ENCODE measurements around the gene ZNF536.

ZNF536 gene

DNA sequence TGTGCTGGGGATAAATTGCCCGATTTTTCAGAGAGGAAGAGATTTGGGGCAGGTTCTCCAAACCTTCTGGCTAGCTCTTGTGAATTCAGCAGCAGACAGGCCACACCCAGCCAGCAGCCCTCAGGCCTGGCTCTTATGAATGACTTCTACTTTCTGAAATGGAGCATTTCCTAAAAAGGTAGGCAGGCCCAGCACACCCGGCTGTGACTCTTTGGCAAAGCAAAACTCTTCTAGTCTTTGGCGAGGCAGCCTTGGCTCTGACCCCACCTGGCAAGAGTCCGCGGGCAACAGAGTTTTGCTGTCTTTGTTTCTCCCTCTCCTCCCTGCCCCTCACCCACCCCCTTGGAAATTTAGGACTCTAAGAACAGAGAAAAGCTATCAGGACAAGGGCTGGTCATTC lies 221.2 kb downstream of the ZNF536 start:
- CTCF ChIA-PET, result interaction anchor here (0.8 kb wide), 1 partner anchor 9 kb away, joined by 3 read pairs; no protein-coding TSS in a partner anchor

DNA sequence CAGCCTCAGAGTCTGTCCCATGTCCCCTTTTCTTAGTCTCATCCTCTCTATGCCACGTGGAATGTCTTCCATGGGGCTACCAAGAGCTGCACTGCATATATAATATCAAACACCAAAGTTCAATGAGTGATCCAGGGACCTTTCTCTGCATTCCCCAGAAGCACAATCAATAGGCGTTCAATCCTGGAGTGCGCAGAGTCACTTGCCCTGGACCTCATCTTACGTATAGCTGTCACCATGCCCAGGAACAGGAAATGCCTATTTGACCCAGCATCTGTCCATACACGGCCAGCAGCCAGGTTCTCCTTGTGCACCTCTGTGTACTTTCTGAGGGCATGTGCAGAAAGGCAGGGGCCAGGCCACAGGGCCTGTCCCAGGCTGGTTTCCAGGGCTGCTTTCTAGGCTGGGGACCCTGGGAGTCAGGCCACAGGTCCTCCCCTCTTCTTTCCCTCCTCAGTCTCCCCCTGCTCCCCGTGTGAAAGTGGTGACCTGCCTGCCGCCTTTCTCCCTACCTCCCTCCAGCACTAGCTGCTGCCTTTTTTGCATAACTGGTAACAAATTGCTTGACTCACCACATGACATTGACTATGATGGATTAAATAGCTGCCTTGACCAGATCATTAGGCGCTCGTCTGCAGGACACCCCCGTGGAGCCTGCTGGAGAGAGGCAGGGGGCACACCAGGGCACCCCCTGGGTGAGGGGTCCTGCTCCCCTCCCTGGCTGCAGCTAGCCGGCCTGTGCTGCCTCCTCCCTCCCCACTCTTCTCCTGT lies 222.0 kb downstream of the ZNF536 start:
- no peak for DNase-seq (ENCODE audit: extremely low spot score)
- TF ChIP-seq, protein P1, sequence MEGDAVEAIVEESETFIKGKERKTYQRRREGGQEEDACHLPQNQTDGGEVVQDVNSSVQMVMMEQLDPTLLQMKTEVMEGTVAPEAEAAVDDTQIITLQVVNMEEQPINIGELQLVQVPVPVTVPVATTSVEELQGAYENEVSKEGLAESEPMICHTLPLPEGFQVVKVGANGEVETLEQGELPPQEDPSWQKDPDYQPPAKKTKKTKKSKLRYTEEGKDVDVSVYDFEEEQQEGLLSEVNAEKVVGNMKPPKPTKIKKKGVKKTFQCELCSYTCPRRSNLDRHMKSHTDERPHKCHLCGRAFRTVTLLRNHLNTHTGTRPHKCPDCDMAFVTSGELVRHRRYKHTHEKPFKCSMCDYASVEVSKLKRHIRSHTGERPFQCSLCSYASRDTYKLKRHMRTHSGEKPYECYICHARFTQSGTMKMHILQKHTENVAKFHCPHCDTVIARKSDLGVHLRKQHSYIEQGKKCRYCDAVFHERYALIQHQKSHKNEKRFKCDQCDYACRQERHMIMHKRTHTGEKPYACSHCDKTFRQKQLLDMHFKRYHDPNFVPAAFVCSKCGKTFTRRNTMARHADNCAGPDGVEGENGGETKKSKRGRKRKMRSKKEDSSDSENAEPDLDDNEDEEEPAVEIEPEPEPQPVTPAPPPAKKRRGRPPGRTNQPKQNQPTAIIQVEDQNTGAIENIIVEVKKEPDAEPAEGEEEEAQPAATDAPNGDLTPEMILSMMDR (IDR thresholded peaks at IDR 0.05; ENCODE audit: control extremely low read depth, extremely low read depth, low read depth, missing control alignments), result no peak
- POLR2A ChIA-PET, result no interaction called here
- CTCF ChIA-PET, result no interaction called here

More for the DNA sequence above, 221.2 kb downstream of the ZNF536 start:
- TF ChIP-seq, protein P1 (IDR thresholded peaks at IDR 0.05; ENCODE audit: control extremely low read depth, extremely low read depth, low read depth, missing control alignments), result no peak
- no peak for DNase-seq (ENCODE audit: extremely low spot score)
- POLR2A ChIA-PET, result no interaction called here

DNA sequence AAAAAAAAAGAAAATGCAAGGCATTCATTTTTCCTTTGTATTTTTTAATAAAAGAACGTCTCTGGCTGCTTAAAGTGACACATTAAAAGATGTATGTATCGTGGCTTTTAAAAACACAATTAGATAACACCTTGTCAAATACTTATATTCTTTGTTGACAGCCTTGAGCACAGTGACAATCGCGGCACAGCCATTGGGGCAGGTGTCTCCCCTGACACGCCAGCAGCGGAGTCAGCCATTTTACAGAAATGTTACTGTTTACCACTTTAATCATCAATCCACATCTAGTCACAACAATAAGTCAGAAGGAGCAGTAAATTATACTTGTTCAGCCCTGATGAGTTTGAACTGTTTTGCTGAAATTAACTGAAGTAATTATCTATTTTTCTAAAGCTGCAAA lies 224.1 kb downstream of the ZNF536 start:
- TF ChIP-seq, protein P1 (IDR thresholded peaks at IDR 0.05; ENCODE audit: control extremely low read depth, extremely low read depth, low read depth, missing control alignments), result no peak
- POLR2A ChIA-PET, result no interaction called here
- CTCF ChIA-PET, result no interaction called here
- DNase-seq (ENCODE audit: extremely low spot score), result no peak

DNA sequence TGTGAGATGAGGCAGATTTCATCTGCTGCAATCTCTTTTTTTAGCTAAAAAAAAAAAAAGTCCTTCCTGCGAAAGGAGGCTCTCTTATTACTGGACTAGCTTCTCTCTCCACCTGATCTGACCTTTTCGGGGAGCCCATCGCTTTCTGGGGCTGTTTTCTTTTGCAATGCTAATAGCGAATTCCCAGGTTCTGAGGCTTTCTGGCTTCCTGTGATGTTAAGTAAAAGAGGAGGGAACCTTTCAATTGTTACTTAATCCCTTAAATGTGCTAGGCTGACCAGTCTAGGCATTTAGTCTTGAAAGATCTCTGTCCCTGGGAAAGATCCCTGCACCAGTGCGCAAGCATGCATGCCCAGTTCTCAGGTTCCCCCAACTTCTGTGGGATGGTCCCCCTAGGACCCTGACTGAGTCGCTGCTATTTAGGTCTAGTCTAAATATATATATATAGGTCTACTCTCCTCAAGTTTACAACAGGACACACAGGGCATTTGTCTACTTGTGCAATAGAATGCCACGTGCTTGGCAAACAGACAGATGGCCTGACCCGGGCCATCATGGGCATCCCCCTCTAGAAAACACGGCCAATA lies 224.7 kb downstream of the ZNF536 start:
- CTCF ChIA-PET, result no interaction called here
- TF ChIP-seq, protein P1 (IDR thresholded peaks at IDR 0.05; ENCODE audit: control extremely low read depth, extremely low read depth, low read depth, missing control alignments), result no peak
- no peak for DNase-seq (ENCODE audit: extremely low spot score)
- POLR2A ChIA-PET, result no interaction called here

DNA sequence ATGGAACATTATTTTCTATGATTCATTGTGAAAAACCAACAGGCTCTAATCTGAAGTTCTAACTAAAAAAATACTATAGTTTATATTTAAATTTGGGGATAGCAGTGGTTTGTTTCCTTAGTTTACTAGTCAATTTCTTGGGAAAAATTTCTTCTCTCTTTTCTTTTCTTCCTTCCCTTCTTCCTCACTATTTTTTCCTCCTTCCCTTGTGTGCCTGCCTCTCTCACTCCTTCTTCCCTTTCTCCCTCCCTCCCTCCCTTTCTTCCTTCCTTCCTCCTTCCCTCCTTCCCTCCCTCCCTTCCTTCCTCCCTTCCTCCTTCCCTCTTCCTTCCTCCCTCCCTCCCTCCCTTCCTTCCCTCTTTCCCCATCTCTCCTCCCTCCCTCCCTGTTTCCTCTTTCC lies 226.5 kb downstream of the ZNF536 start:
- no peak for DNase-seq (ENCODE audit: extremely low spot score)
- TF ChIP-seq, protein P1 (IDR thresholded peaks at IDR 0.05; ENCODE audit: control extremely low read depth, extremely low read depth, low read depth, missing control alignments), result no peak
- POLR2A ChIA-PET, result no interaction called here
- CTCF ChIA-PET, result no interaction called here

DNA sequence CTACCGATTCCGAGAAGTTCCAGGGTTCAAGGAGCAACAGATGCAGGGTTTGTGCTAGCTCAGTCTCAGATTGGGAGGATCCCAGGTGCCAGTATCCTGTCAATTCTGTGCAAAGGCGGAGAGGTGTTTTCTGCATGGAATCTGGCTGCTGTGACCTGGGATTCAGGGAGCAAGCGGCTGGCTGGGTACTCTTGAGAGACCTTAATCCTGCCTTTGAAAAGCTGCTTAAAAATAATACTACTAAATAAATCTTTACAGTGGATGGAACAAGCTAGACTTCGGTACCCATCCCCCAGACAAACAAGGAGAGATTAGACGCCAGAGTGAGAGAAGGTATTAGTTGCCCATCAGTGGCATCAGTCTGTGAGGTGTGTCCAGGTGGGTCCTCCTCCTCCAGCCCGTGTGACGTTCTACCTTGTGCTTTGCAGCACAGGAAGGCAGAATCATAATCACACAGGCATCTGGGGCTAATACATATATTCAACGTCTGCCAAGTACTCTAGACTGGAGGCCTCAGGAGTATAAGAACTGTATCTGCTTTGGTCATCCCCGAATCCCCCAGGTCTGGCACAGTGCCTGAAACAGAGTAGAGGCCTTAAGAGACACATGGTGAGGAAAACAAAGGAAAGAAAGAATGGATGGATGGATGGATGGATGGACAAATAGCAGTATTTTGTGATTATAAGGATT lies 230.6 kb downstream of the ZNF536 start:
- no peak for DNase-seq (ENCODE audit: extremely low spot score)
- CTCF ChIA-PET, result interaction anchor here (1.2 kb wide), 2 partner anchors 9 to 20 kb away, joined by 3 read pairs; no protein-coding TSS in a partner anchor
- POLR2A ChIA-PET, result no interaction called here
- TF ChIP-seq, protein P1 (IDR thresholded peaks at IDR 0.05; ENCODE audit: control extremely low read depth, extremely low read depth, low read depth, missing control alignments), result no peak
